Mesendoderm (in vitro differentiated cells): ENCODE measurements around the gene DCST2.

Experiments
- DNase-seq: peaks from one replicate; pipeline ENCODE4 v3.0.0; 2013
- H2AK5ac ChIP-seq: 2 replicates; pipeline ENCODE4 v1.6.1; 2013; ENCODE audit warnings: low read length, inconsistent platforms
- H2BK120ac ChIP-seq: 2 replicates; pipeline ENCODE4 v1.6.1; 2013; ENCODE audit warnings: low read depth, mild to moderate bottlenecking, low read length, moderate library complexity, mixed read lengths
- H2BK15ac ChIP-seq: replicated peaks from 2 replicates; pipeline ENCODE4 v1.6.1; 2013; ENCODE audit warnings: low read depth, mild to moderate bottlenecking, moderate library complexity
- H2BK5ac ChIP-seq: 2 replicates; pipeline ENCODE4 v1.6.1; 2013; ENCODE audit warnings: low read length, inconsistent platforms
- H3K18ac ChIP-seq: 2 replicates; pipeline ENCODE4 v1.6.1; 2013; ENCODE audit warnings: mild to moderate bottlenecking, low read length, mixed read lengths
- H3K23ac ChIP-seq: one replicate; pipeline ENCODE4 v1.6.1; 2013; ENCODE audit warnings: low read length
- H3K27ac ChIP-seq: 2 replicates; pipeline ENCODE4 v1.5.1; 2013; ENCODE audit warnings: low read depth, mild to moderate bottlenecking, inconsistent platforms, low read length, moderate library complexity
- H3K27me3 ChIP-seq: 2 replicates; pipeline ENCODE4 v1.6.1; 2013; ENCODE audit warnings: low read length, control low read depth, mild to moderate bottlenecking, inconsistent platforms; ENCODE audit not compliant: insufficient read depth, poor library complexity
- H3K36me3 ChIP-seq: 2 replicates; pipeline ENCODE4 v1.6.1; 2013; ENCODE audit warnings: low read length, inconsistent platforms; ENCODE audit not compliant: control insufficient read depth, insufficient read depth
- H3K4ac ChIP-seq: one replicate; pipeline ENCODE4 v1.6.1; 2013; ENCODE audit warnings: low read depth, mild to moderate bottlenecking, low read length, moderate library complexity
- H3K4me1 ChIP-seq: 2 replicates; pipeline ENCODE4 v1.6.1; 2013; ENCODE audit warnings: low read depth, low read length, inconsistent platforms; ENCODE audit not compliant: control insufficient read depth
- H3K4me2 ChIP-seq: 2 replicates; pipeline ENCODE4 v1.6.1; 2013; ENCODE audit warnings: low read length
- H3K4me3 ChIP-seq: 2 replicates; pipeline ENCODE4 v1.5.1; 2013; ENCODE audit warnings: mild to moderate bottlenecking, low read length
- H3K56ac ChIP-seq: one replicate; pipeline ENCODE4 v1.6.1; 2013; ENCODE audit warnings: low read length
- H3K79me1 ChIP-seq: 2 replicates; pipeline ENCODE4 v1.6.1; 2013; ENCODE audit warnings: low read length, inconsistent platforms
- H3K79me2 ChIP-seq: 2 replicates; pipeline ENCODE4 v1.6.1; 2013; ENCODE audit warnings: mild to moderate bottlenecking, low read length; ENCODE audit not compliant: control insufficient read depth, insufficient read depth
- H3K9ac ChIP-seq: 2 replicates; pipeline ENCODE4 v1.6.1; 2013; ENCODE audit warnings: low read length, inconsistent platforms
- H4K5ac ChIP-seq: one replicate; pipeline ENCODE4 v1.6.1; 2013; ENCODE audit warnings: low read length
- H4K8ac ChIP-seq: one replicate; pipeline ENCODE4 v1.6.1; 2013; ENCODE audit warnings: low read depth, mild to moderate bottlenecking, control low read depth, low read length, moderate library complexity
- whole genome bisulfite sequencing: extraction: QIAGEN DNeasy Blood & Tissue Kit; methylation state at CpG from one replicate; pipeline ENCODE4 v1.1.7; 2013; ENCODE audit warnings: low lambda C conversion rate, missing lambda C conversion rate; ENCODE audit not compliant: insufficient coverage; ENCODE audit errors: extremely low coverage; 5-methylcytosine and 5-hydroxymethylcytosine counted together

The DCST2 gene

GRCh38 chr1:155048449-155049334 lies 15.1 kb upstream of the DCST2 start:
- H2BK15ac ChIP-seq, result no peak overlapping the region
- no peaks in the 10 kb centered on the region for H3K36me3 ChIP-seq
- H3K18ac ChIP-seq, result no peak overlapping the region
- DNase-seq, result no peak
- H3K79me1 ChIP-seq, result no peaks in the 10 kb centered on the region
- H3K23ac ChIP-seq, result no peak overlapping the region
- H3K27me3 ChIP-seq, result no peaks in the 10 kb centered on the region
- H2BK120ac ChIP-seq, result no peak overlapping the region
- no peak overlapping the region for H3K4me3 ChIP-seq
- H3K9ac ChIP-seq, result no peak overlapping the region
- no peak overlapping the region for H3K4me2 ChIP-seq
- no peak overlapping the region for H2BK5ac ChIP-seq
- no peaks in the 10 kb centered on the region for H3K79me2 ChIP-seq
- H3K56ac ChIP-seq, result no peak overlapping the region
- H3K4ac ChIP-seq, result no peak overlapping the region
- peaks cover 8% of the 10 kb centered on the region for H3K4me1 ChIP-seq
- H4K8ac ChIP-seq, result no peak overlapping the region
- WGBS, result no CpG with 5 or more reads among the region's 8 CpGs
- no peak overlapping the region for H4K5ac ChIP-seq
- no peak overlapping the region for H2AK5ac ChIP-seq
- no peak overlapping the region for H3K27ac ChIP-seq

- peak; percentile 95 for DNase-seq
- Histone ChIP-seq H3K18ac (no peak overlapping the region), H2BK120ac (no peak overlapping the region), H2BK5ac (no peak overlapping the region), H3K36me3 (no peaks in the 10 kb centered on the region), H3K23ac (no peak overlapping the region), H3K27ac (no peak overlapping the region), H3K56ac (peak overlapping the region; percentile 83), H2AK5ac (no peak overlapping the region), H3K9ac (peak overlapping the region; percentile 29), H3K79me1 (no peaks in the 10 kb centered on the region), H2BK15ac (no peak overlapping the region), H3K27me3 (no peaks in the 10 kb centered on the region), H3K4me2 (no peak overlapping the region), H3K4me1 (peaks cover 6% of the 10 kb centered on the region), H3K4ac (no peak overlapping the region), H4K8ac (no peak overlapping the region), H3K4me3 (no peak overlapping the region), H4K5ac (no peak overlapping the region), H3K79me2 (no peaks in the 10 kb centered on the region)
- no CpG with 5 or more reads among the region's 7 CpGs for WGBS
Measured at GRCh38 chr1:155044812-155045657, 11.5 kb upstream of the DCST2 start.

- H3K27ac ChIP-seq, result no peak overlapping the region
- WGBS, result no CpG with 5 or more reads among the region's 6 CpGs
Measured at GRCh38 chr1:155044365-155044764, 10.8 kb upstream of the DCST2 start.

GRCh38 chr1:155043793-155044192 lies 10.2 kb upstream of the DCST2 start:
- Histone ChIP-seq H3K18ac (no peak overlapping the region), H2AK5ac (no peak overlapping the region), H3K27me3 (no peaks in the 10 kb centered on the region), H3K4me1 (peaks cover 2% of the 10 kb centered on the region), H3K4ac (no peak overlapping the region), H3K9ac (no peak overlapping the region), H3K79me1 (no peaks in the 10 kb centered on the region), H3K56ac (no peak overlapping the region), H3K36me3 (no peaks in the 10 kb centered on the region), H3K79me2 (no peaks in the 10 kb centered on the region), H3K4me2 (no peak overlapping the region), H2BK5ac (no peak overlapping the region), H3K4me3 (no peak overlapping the region), H4K8ac (no peak overlapping the region), H2BK15ac (no peak overlapping the region), H2BK120ac (no peak overlapping the region), H3K23ac (no peak overlapping the region), H3K27ac (no peak overlapping the region), H4K5ac (no peak overlapping the region)
- no CpG with 5 or more reads among the region's 3 CpGs for WGBS
- no peak for DNase-seq

More at GRCh38 chr1:155044365-155044764, 10.8 kb upstream of the DCST2 start:
- Histone ChIP-seq H3K4ac (no peak overlapping the region), H3K23ac (no peak overlapping the region), H3K9ac (peak overlapping the region; percentile 29), H2AK5ac (no peak overlapping the region), H4K8ac (no peak overlapping the region), H3K79me2 (no peaks in the 10 kb centered on the region), H3K56ac (peak overlapping the region; percentile 83), H3K36me3 (no peaks in the 10 kb centered on the region), H2BK120ac (no peak overlapping the region), H2BK5ac (no peak overlapping the region), H3K18ac (no peak overlapping the region), H3K4me3 (no peak overlapping the region), H3K79me1 (no peaks in the 10 kb centered on the region), H2BK15ac (no peak overlapping the region), H3K4me1 (peaks cover 2% of the 10 kb centered on the region), H3K4me2 (no peak overlapping the region), H3K27me3 (no peaks in the 10 kb centered on the region), H4K5ac (no peak overlapping the region)
- no peak for DNase-seq

GRCh38 chr1:155043301-155043702 lies 9.7 kb upstream of the DCST2 start:
- WGBS, result no CpG with 5 or more reads among the region's 12 CpGs
- Histone ChIP-seq H3K27me3 (no peaks in the 10 kb centered on the region), H3K23ac (no peak overlapping the region), H3K4me1 (peaks cover 2% of the 10 kb centered on the region), H3K56ac (no peak overlapping the region), H3K36me3 (no peaks in the 10 kb centered on the region), H3K4me2 (no peak overlapping the region), H2BK120ac (no peak overlapping the region), H4K5ac (no peak overlapping the region), H3K9ac (no peak overlapping the region), H4K8ac (no peak overlapping the region), H2AK5ac (no peak overlapping the region), H3K4me3 (no peak overlapping the region), H2BK15ac (no peak overlapping the region), H3K79me1 (no peaks in the 10 kb centered on the region), H3K79me2 (no peaks in the 10 kb centered on the region), H3K27ac (no peak overlapping the region), H2BK5ac (no peak overlapping the region), H3K4ac (no peak overlapping the region), H3K18ac (no peak overlapping the region)
- DNase-seq, result no peak
